Measurements from ENCODE around the gene ADAMTS17.

Gene ADAMTS17

GRCh38 chr15:100314809-100315400 is 26.9 kb downstream of the ADAMTS17 start:
- no peaks in the 10 kb centered on the region for H4K20me1 ChIP-seq (ENCODE audit: control insufficient read depth, insufficient read depth, low read depth, low read length)
- no peaks in the 10 kb centered on the region for H3K27me3 ChIP-seq (ENCODE audit: control insufficient read depth, low read length)
- no peaks in the 10 kb centered on the region for H3K79me2 ChIP-seq (ENCODE audit: control insufficient read depth, low read length)
- no peaks in the 10 kb centered on the region for H3F3A ChIP-seq (ENCODE audit: control insufficient read depth, insufficient read depth)
- no peak overlapping the region for H3K4me3 ChIP-seq (ENCODE audit: low read length)
- no peaks in the 10 kb centered on the region for H3K36me3 ChIP-seq (ENCODE audit: control insufficient read depth, low read length)
- H3K4me2 ChIP-seq (ENCODE audit: low read length): no peak overlapping the region
- H3K9me2 ChIP-seq (replicated peaks; ENCODE audit: control insufficient read depth, low read length): no peaks in the 10 kb centered on the region
- H3K9me3 ChIP-seq (ENCODE audit: control insufficient read depth, insufficient read depth, low read length): no peaks in the 10 kb centered on the region
- no peak for TF ChIP-seq CTCF (IDR thresholded peaks at IDR 0.05; ENCODE audit: low read depth, low read length, poor library complexity, severe bottlenecking)
- no peak for TF ChIP-seq EZH2phosphoT487 (IDR thresholded peaks at IDR 0.05; ENCODE audit: borderline replicate concordance, low read length)
- no peaks in the 10 kb centered on the region for H3K4me1 ChIP-seq (ENCODE audit: control insufficient read depth, low read length)
- H3K27ac ChIP-seq (ENCODE audit: low read depth, low read length): no peak overlapping the region

- H3K9me2 ChIP-seq (replicated peaks; ENCODE audit: control insufficient read depth, low read length): no peaks in the 10 kb centered on the region
- no peaks in the 10 kb centered on the region for H3K36me3 ChIP-seq (ENCODE audit: control insufficient read depth, low read length)
- TF ChIP-seq EZH2phosphoT487 (IDR thresholded peaks at IDR 0.05; ENCODE audit: borderline replicate concordance, low read length) (no peak), CTCF (IDR thresholded peaks at IDR 0.05; ENCODE audit: low read depth, low read length, poor library complexity, severe bottlenecking) (no peak)
- H3K27ac ChIP-seq (ENCODE audit: low read depth, low read length): no peak overlapping the region
- H3K9me3 ChIP-seq (ENCODE audit: control insufficient read depth, insufficient read depth, low read length): no peaks in the 10 kb centered on the region
- no peaks in the 10 kb centered on the region for H3F3A ChIP-seq (ENCODE audit: control insufficient read depth, insufficient read depth)
- no peak overlapping the region for H3K4me3 ChIP-seq (ENCODE audit: low read length)
- no peaks in the 10 kb centered on the region for H3K4me1 ChIP-seq (ENCODE audit: control insufficient read depth, low read length)
- no peaks in the 10 kb centered on the region for H3K79me2 ChIP-seq (ENCODE audit: control insufficient read depth, low read length)
- no peak overlapping the region for H3K4me2 ChIP-seq (ENCODE audit: low read length)
- H4K20me1 ChIP-seq (ENCODE audit: control insufficient read depth, insufficient read depth, low read depth, low read length): no peaks in the 10 kb centered on the region
- H3K27me3 ChIP-seq (ENCODE audit: control insufficient read depth, low read length): no peaks in the 10 kb centered on the region
Measured at GRCh38 chr15:100311833-100312476, 29.8 kb downstream of the ADAMTS17 start.

- Histone ChIP-seq H3K9me2 (replicated peaks; ENCODE audit: control insufficient read depth, low read length) (no peaks in the 10 kb centered on the region), H3K4me1 (ENCODE audit: control insufficient read depth, low read length) (no peaks in the 10 kb centered on the region), H3K4me2 (ENCODE audit: low read length) (no peak overlapping the region), H3K27me3 (ENCODE audit: control insufficient read depth, low read length) (no peaks in the 10 kb centered on the region), H3K4me3 (ENCODE audit: low read length) (no peak overlapping the region), H3K9me3 (ENCODE audit: control insufficient read depth, insufficient read depth, low read length) (no peaks in the 10 kb centered on the region), H3K79me2 (ENCODE audit: control insufficient read depth, low read length) (no peaks in the 10 kb centered on the region), H3K36me3 (ENCODE audit: control insufficient read depth, low read length) (no peaks in the 10 kb centered on the region), H4K20me1 (ENCODE audit: control insufficient read depth, insufficient read depth, low read depth, low read length) (no peaks in the 10 kb centered on the region), H3F3A (ENCODE audit: control insufficient read depth, insufficient read depth) (no peaks in the 10 kb centered on the region), H3K27ac (ENCODE audit: low read depth, low read length) (no peak overlapping the region)
- TF ChIP-seq EZH2phosphoT487 (IDR thresholded peaks at IDR 0.05; ENCODE audit: borderline replicate concordance, low read length) (no peak), CTCF (IDR thresholded peaks at IDR 0.05; ENCODE audit: low read depth, low read length, poor library complexity, severe bottlenecking) (no peak)
Measured at GRCh38 chr15:100311154-100311625, 30.6 kb downstream of the ADAMTS17 start.

All from DOHH2 (cell line).